ENCODE data around the gene GPR132. TPM values are rescaled to one million over a fixed set of nuclear protein-coding genes. Genes with fewer than 3 reads are reported as not detected.

The GPR132 gene
- total RNA-seq, 1 donor from 2014 or later: 48.5 TPM

DNA sequence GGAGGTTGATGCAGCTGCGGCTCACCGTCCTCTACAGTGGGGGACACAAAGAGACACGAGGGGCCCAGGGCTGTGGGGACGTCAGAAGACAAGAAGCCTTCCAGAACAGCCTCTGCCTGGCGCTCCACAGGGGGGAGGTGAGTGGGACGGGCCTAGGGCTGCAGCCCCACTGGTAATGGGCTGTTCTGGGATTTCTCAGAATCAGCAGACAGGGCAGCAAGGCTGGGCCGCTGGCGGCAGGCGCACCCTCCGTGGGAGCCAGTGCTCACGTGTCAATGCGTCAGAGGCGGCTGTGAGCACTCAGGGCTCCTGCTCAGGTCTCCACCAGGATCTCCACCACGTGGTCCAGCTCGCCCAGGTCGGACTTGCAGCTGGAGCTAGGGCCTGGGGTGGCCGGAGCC lies 54.3 kb downstream of the GPR132 start:
- peaks cover 31% of the 10 kb centered on the region for H3K4me1 Mint-ChIP-seq
- no peak overlapping the region for H3K27ac Mint-ChIP-seq
- H3K9me3 Mint-ChIP-seq: no peaks in the 10 kb centered on the region
- DNase-seq (no peak), ATAC-seq (ENCODE audit: low read depth) (no peak)
- CTCF ChIA-PET: interaction anchor here (1.1 kb wide), 1 partner anchor 118 kb away, joined by 3 read pairs; no protein-coding TSS in a partner anchor
- intact Hi-C loops (cut with micrococcal nuclease): no loop called here
- POLR2A ChIA-PET: no interaction called here
- H3K27me3 Mint-ChIP-seq: no peaks in the 10 kb centered on the region
- no peak overlapping the region for H3K4me3 Mint-ChIP-seq
- TF ChIP-seq, protein P1, sequence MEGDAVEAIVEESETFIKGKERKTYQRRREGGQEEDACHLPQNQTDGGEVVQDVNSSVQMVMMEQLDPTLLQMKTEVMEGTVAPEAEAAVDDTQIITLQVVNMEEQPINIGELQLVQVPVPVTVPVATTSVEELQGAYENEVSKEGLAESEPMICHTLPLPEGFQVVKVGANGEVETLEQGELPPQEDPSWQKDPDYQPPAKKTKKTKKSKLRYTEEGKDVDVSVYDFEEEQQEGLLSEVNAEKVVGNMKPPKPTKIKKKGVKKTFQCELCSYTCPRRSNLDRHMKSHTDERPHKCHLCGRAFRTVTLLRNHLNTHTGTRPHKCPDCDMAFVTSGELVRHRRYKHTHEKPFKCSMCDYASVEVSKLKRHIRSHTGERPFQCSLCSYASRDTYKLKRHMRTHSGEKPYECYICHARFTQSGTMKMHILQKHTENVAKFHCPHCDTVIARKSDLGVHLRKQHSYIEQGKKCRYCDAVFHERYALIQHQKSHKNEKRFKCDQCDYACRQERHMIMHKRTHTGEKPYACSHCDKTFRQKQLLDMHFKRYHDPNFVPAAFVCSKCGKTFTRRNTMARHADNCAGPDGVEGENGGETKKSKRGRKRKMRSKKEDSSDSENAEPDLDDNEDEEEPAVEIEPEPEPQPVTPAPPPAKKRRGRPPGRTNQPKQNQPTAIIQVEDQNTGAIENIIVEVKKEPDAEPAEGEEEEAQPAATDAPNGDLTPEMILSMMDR (IDR thresholded peaks at IDR 0.05): no peak
- peaks cover 35% of the 10 kb centered on the region for H3K36me3 Mint-ChIP-seq (ENCODE audit: low read depth)

DNA sequence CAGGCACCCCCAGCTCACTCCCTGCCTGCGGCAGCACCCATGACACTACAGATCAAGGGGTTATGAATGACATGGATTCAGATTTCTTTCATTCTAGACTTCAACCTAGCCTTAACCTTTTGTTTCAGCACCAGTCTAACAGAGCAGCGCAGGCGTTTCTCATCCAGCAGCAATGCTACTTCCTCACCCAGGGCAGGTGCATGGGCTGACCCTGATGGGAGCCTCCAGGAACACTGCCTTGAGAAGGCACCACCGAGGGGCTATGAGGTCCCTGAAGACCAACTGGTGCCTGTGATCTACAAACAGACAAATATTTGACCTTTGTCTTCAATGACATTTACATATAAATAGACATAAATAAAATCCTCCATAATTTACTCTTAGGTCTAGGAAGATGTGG lies 55.1 kb downstream of the GPR132 start:
- ChIA-PET CTCF (no interaction called here), POLR2A (no interaction called here)
- TF ChIP-seq, protein P1 (IDR thresholded peaks at IDR 0.05): no peak
- Mint-ChIP-seq H3K27ac (no peak overlapping the region), H3K4me1 (peaks cover 26% of the 10 kb centered on the region), H3K27me3 (no peaks in the 10 kb centered on the region), H3K4me3 (no peak overlapping the region), H3K9me3 (no peaks in the 10 kb centered on the region), H3K36me3 (ENCODE audit: low read depth) (peaks cover 35% of the 10 kb centered on the region)
- ATAC-seq (ENCODE audit: low read depth) (no peak), DNase-seq (no peak)
- intact Hi-C loops (cut with micrococcal nuclease): no loop called here

DNA sequence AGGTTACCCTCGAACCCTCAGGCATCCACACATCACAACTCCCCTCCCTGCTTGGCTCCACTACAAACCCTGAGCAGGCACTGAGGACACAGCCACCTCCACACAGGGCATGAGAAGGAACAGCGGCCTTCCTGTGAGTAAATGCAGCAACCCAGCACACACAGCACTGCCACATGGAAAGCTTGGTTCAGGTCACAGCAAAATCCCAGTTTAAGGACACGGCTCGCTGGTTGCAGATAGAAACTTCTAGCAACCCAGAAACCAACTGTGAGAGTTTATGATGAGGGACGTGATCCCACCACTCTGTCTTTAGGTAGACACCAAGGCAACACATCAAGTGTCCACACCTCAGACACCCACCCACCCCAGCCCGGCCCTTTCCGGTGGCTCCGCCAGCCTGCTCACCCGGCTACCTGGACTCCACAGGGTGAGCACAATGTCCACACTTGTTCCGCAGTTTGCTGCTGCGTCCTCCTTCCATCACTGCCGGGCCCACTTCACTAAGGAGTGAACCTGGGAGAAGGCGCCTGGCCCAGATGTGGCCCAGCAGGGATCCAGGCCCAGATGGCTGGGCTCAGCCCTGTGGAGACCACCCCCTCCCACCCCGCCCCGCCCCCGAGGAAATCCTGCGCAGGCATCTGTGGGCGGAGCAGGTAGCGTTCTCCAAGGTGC lies 57.5 kb downstream of the GPR132 start:
- ATAC-seq (ENCODE audit: low read depth) (no peak), DNase-seq (no peak)
- TF ChIP-seq, protein P1 (IDR thresholded peaks at IDR 0.05): no peak
- POLR2A ChIA-PET: no interaction called here
- peaks cover 33% of the 10 kb centered on the region for H3K36me3 Mint-ChIP-seq (ENCODE audit: low read depth)
- CTCF ChIA-PET: no interaction called here
- H3K4me1 Mint-ChIP-seq: peaks cover 4% of the 10 kb centered on the region
- no peak overlapping the region for H3K4me3 Mint-ChIP-seq
- H3K9me3 Mint-ChIP-seq: no peaks in the 10 kb centered on the region
- H3K27ac Mint-ChIP-seq: no peak overlapping the region
- H3K27me3 Mint-ChIP-seq: no peaks in the 10 kb centered on the region
- intact Hi-C loops (cut with micrococcal nuclease): no loop called here

DNA sequence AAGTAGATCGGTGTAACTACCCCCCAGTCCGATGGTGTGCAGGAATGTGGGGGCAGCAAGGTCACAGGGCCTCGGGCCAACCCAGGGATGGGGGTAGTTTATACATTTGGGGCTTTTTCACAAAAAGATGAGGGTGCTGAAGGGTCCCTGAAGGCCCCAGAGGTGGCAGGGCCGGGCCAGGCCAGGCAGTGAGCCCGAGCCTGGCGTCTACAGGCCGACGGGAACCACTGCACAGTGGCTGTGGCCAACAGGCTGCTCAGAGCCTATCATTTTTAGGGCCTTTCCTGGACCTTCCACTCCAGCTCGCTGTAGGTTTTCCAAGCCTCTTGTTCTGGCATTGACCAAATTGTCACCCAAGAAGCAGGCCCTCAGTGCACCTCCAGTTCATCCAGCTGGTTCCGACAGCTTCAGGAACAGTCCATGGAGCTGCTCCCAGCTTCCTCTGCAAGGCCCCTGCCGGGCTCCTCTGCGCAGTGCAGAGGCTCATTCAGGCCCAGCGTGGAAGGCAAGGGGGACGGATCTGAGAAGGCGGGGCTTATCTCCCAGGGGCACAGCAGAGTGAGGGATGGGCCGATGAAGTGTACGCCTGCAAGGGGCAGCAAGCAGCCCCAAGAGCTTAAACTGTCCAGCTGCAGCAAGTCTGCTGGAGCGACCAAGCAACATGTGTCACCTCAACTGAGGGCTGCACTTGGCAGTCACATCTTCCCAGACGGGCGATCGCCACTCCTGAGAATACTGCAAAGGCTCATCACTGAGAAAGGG lies 58.2 kb downstream of the GPR132 start:
- no peak overlapping the region for H3K27ac Mint-ChIP-seq
- no peak for ATAC-seq (ENCODE audit: low read depth)
- no peaks in the 10 kb centered on the region for H3K4me1 Mint-ChIP-seq
- intact Hi-C loops (cut with micrococcal nuclease): no loop called here
- no peaks in the 10 kb centered on the region for H3K27me3 Mint-ChIP-seq
- no peak for DNase-seq
- H3K4me3 Mint-ChIP-seq: no peak overlapping the region
- ChIA-PET CTCF (no interaction called here), POLR2A (no interaction called here)
- no peaks in the 10 kb centered on the region for H3K9me3 Mint-ChIP-seq
- peaks cover 33% of the 10 kb centered on the region for H3K36me3 Mint-ChIP-seq (ENCODE audit: low read depth)
- TF ChIP-seq, protein P1 (IDR thresholded peaks at IDR 0.05): no peak

DNA sequence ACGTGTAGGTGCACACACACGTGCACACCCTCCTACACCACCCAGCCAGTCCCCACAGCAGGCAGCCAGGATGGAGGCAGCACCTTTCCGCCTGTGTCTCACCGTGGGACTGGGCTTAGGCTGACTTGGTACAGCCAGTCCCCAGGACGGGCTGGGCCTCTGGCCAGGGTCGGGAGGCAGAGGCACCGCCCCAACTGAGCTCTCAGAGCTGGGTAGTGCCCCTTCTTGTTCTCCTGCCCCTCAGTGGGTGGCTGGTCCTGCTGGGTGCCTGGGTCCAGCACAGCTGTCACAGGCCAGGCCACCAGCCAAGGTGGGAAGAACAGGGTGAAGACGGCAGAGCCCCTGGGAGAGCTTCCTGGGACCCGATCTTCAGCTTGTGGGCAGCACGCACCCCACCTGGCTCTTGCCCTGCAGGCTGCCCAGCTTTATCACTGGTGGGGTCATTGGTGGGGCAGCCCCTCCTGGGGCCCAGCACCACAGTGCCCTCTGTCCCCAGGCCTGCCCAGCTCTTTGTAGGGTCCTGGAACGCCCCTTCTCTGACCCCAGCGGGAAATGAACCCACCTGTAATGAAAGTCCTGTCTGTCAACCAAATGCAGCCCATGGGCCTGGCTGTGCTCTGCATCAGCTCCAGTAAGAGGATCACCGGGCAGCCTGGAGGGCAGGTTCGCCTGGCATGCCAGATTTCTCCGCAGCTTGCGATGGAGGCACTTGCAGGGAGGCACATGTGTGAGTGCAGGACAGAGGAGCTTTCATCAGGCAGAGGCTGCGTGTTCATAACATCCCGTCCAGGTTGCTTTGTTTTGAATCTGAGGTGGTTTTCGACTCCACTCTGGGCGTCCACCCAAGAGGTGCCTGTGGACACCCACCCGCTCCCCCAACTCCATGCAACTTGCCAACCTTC lies 59.0 kb downstream of the GPR132 start:
- Mint-ChIP-seq H3K36me3 (ENCODE audit: low read depth) (peaks cover 27% of the 10 kb centered on the region), H3K27me3 (no peaks in the 10 kb centered on the region), H3K4me1 (no peaks in the 10 kb centered on the region), H3K9me3 (no peaks in the 10 kb centered on the region), H3K4me3 (no peak overlapping the region), H3K27ac (no peak overlapping the region)
- intact Hi-C loops (cut with micrococcal nuclease): no loop called here
- CTCF ChIA-PET: no interaction called here
- ATAC-seq (ENCODE audit: low read depth) (no peak), DNase-seq (no peak)
- TF ChIP-seq, protein P1 (IDR thresholded peaks at IDR 0.05): no peak
- POLR2A ChIA-PET: no interaction called here

All from activated B cell treated with CpG ODN at 0.5 μM for 24 hours (primary cell).